SK-N-MC (cell line): ENCODE measurements around the gene ADAMTS6.

ENCODE experiments used
- EZH2 ChIP-seq: fragments of 200-600 bp; sonication (generic); IDR thresholded peaks from one replicate; pipeline ENCODE4 v1.6.1; 2017; ENCODE audit warnings: antibody characterized with exemption
- FOXP2 ChIP-seq: optimal IDR thresholded peaks from 2 replicates; pipeline ENCODE3; 2011; ENCODE audit warnings: mild to moderate bottlenecking, moderate library complexity; ENCODE audit not compliant: insufficient read depth; ENCODE audit errors: extremely low read length, control extremely low read depth
- POLR2AphosphoS5 ChIP-seq: IDR thresholded peaks from 2 replicates; pipeline ENCODE4 v1.6.1; 2012; ENCODE audit warnings: mild to moderate bottlenecking, low read depth, low read length, borderline replicate concordance

DNA sequence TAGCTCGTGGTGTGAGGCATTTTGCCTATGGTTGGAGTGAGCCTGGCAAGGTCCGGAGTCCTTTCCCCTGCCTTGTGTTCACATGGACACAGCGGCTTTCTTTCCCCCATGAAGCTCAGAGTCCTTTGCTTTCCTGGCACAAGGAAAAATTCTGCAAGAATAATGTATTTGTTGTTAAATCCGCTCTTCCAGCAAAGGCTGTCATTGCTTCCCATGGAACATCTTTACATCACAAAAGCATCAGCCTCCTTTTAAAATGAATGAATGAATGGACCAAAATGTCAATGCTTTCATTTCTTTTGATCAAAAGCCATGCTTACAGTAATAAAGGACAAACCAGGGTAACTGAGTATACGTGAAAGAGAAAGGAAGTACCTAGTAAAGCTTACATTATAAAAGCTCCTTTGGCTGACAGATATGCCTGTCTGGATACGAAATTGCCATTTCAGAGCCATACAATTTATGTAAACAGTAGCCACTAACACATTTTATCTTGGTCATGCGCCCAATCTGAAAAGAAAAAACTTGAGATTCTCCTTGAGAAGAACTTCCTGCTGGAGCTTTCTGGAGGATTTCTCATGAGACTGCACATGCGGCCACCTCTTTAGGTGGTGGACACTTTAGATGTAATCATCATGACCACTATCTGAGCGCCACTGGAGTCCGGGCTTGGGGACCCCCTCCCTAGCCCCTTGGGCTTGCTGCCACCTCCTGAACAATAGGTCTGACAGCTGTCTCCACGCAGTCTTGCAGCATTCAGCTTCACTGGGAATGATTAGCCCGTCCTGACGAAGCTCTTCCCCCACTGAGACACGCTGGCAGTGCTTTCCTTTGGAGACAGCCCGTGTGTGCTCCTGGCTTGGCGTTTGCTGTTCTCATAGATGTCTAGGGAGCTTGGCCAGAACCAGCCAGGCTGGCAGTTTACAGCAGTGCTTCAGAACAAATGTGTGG is 355.9 kb downstream of the ADAMTS6 start:
- TF ChIP-seq POLR2AphosphoS5 (no peak), EZH2 (no peak), FOXP2 (no peak)
